Forelimb muscle (tissue), 1 donor: ENCODE measurements around the gene CDH22. TPM values are rescaled to one million over a fixed set of nuclear protein-coding genes. Genes with fewer than 3 reads are reported as not detected.

Source experiments
- DNase-seq: peaks from one replicate; pipeline ENCODE4 v3.0.0-alpha.2; 2013; ENCODE audit warnings: low read depth
- polyA plus RNA-seq: library from polyadenylated mRNA; unstranded; fragments of 120-200 nt; gene quantifications from one replicate; pipeline ENCODE4 v1.2.1, GENCODE V29; 2013; ENCODE audit not compliant: insufficient read length

CDH22 gene
- polyA plus RNA-seq, 1 donor: 0.18 TPM

DNA sequence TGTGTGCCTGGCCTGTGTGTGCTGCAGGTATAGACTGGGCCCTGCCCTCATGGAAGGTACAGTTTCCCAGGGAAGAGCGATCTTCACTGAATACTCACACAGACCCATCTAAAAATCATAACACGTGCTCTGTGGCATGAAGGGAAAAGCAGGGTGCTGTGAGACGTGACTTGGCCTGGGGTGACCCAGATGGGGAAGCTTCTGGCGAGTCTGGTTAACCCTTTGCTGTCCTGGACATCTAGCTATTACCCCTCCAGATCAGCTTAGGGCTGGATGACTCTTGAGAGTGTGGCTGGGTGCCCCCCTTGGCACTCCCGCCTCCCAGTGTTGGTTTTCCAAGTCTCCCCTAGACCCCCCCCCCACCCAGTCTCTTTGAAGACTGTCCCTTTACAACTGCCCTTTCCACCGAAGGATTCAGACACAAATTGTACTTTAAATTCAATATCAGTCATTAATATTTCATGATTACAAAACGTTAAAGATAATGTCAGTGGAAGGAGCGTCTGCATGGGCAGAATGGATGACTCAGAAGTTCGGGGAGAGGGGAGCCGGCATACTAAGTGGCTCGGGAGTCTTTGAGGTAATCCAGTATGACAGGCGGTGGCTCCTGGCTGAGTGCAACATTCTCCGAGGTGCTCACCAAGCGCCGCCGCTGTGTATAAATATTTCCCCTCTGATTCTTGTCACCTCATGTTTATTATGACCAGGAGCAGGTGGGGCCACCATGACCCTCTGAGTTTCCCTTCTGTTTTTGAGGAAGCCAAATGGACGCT lies 112.8 kb downstream of the CDH22 start:
- no peak for DNase-seq

DNA sequence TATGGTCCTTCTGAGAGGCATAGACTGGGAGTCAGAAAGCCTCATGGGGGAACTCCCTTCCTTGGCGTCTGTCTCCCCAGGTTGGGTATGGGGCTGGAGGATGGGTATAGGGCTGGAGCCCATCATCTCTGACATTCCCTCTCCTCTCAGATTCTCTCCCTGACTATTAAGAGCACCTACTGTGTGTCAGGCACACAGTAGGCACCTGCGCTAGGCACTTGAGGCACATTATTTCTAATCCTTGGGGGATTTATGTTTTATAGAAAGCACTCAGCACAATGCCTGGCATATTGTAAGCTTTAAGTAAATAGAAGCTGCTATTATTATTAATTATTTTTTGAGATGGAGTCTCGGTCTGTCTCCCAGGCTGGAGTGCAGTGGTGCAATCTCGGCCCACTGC lies 113.9 kb downstream of the CDH22 start:
- DNase-seq: no peak

DNA sequence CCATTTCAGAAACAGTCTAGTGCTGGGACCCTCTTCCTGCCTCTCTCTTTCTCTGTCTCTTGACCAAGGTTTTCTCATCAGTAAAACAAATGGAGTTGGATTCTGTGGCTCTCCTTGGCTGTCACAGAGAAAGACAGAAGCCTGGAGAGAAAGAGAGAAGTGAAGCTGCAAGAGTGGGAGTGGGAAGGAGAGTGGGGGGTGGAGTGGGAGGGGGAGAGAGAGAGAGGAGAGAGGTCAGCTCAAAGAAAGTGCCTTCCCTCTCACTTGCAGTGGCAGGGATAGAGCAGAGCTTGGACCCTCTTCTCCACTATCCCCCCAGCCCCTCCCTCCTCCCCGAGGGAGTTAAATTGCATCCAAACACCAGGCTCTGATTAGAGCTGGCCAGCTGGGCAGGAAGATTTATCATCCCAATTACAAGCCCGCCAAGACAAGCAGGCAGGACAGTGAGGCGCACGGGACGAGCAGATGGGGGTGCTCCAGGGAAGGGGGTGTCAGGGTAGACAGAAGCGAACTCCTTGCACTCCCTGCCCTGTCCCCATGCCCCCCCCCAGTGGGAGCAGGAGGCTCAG lies 115.8 kb downstream of the CDH22 start:
- no peak for DNase-seq

DNA sequence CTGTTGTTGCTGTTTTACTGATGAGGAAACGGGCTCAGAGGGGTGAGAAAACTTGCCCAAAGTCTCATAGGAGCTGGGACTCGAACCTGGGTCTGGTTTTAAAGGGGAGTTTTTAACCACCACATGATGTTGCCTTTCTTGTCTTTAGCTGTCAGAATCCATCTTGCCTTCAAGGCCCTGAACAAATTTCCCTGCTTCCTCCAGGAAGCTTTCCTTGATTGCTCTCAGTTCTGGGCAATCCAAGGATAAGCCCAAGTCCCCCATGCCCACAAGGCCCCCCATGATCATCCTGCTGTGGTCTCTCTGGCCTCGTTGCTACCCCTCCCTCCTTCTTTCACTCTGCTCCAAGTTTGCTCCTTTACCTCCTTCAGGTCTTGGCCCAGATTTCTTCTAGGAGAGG lies 116.7 kb downstream of the CDH22 start:
- no peak for DNase-seq

GRCh38 chr20:46191168-46191540 lies 117.1 kb downstream of the CDH22 start:
- DNase-seq: no peak

- no peak for DNase-seq
These were observed 117.7 kb downstream of the CDH22 start for GRCh38 chr20:46190478-46191167.

GRCh38 chr20:46188866-46189541 lies 119.3 kb downstream of the CDH22 start:
- DNase-seq: no peak

- no peak for DNase-seq
These were observed 122.1 kb downstream of the CDH22 start for GRCh38 chr20:46186210-46186609.

- DNase-seq: no peak
These were observed 122.9 kb downstream of the CDH22 start for GRCh38 chr20:46185353-46185752.

GRCh38 chr20:46183768-46184167 lies 124.5 kb downstream of the CDH22 start:
- DNase-seq: no peak

DNA sequence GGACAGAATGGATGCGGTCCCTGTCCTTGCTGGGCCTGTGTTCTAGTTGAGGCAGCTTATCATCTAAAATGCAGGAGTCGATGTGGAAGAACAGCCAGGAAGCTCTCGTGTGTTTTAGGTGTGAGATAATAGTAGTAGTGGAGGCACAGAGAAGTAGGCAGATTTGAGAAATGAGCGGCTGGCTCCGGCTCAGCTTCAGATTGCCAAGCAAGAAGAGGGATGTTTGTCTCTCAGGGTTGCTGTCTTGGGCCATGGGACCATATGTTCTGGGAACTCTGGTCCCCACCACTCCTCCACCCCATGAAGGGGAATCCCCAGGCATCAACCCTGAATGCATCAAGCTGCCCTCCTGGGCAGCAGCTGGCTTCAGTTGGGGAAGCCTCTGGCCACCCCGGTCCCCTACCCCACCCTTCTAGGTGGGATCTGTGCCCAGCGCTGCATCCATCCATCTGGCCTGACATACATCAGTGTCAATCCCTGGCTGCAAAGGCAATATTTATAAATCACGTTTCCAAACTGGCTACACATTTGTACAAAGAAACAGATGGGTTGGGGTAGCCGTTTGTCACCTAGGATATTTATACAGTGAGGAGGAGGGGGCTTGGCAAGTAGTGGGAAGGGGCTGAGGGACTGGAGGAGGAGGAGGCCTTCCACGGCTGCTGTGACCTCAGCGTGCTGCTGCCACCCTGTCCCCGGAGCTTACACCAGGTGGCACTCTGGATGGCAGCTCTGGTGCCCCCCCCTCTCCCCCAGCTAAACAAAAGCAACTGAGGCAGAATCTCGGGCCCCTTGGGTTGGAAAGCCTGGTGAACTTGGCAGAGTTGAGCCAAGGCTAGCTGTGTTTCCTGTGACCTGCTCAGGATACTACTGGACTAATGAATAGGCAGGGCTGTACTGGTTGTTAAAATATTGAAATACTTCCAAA lies 125.8 kb downstream of the CDH22 start:
- no peak for DNase-seq

DNA sequence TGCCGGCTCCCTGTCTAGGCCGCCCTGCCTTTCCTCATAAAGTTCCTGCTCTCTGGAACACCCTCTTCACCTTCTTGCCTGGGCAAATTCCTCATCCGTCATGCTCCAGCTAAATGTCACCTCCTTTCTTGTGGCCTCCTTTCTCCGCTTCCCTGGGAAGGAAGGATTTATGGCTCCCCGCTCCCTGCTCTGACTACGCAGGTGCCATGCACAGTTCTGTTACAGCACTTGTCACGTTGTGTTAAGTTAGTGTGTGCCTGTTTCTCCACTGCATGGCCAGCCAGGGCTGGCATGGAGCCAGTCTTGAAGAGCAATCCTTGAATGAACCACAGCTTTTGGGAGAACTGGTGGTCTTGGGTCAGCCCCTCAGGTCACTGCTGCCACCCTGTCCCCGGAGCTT lies 128.4 kb downstream of the CDH22 start:
- no peak for DNase-seq

GRCh38 chr20:46178891-46179290 lies 129.4 kb downstream of the CDH22 start:
- DNase-seq: no peak

DNA sequence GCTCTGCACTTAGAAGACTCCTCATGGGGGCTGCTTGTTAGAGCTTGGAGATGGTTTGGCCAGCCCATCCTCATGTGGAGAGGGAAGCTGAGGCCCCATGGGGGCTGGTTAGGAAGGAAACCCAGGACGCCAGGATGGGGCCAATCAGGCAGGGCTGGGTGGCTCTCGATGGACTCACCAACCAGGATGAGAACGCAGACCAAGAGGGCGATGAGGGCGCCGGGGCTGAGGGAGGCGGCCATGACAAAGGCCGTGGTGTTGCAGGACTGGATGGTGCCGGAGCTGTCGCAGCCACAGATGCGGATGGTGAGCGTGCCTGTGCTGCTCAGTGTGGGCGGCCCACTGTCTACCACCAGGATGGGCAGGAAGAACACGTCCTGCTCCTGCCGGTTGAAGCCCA lies 130.5 kb downstream of the CDH22 start:
- no peak for DNase-seq

DNA sequence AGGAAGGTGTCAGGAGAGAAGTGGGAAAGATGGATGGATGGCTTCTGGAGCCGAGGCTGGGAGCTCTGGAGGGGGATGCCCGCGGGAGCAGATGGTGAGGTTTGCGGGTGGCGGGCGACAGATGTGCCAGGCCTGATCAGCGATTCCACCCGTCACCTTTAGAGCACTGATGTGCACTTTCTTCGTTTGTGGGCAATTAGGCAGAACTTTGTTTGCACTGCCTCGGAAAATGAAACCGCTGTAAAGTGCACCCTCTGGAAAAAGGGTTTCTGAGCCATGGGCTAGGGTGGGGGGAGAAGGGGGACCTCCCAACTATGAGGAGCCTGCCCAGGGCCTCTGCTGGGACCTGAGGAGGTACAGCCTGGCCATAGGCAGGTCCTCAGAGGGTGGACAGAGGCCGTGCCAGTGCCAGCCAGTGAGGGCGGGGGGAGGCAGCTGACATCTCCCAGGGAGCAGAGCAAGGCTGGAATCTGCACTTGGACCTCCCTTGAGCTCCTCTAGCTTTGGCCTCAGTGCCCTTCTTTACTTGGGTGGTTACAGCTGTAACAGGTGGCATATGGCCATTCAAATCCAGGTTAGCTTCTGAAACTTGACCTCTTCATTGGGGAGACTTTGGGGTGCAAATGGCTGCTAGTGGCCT lies 131.4 kb downstream of the CDH22 start:
- no peak for DNase-seq

DNA sequence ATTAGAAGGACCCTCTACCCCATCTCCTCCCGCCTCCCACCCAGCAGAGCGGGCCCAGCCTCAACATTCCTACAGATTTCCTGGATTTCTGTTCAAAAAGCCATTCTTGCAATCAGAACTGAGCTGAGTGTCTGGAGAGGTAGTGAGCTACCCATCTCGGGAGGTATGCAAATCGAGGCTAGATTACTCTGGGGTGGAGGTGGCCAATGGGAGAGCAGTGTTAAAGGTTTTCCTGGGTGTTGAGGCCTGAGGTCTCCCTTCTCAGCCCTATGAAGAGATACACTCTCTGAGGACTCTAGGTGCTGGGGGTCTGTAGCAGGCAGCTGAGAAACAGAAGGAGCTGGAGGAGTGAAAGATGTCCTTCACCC lies 133.2 kb downstream of the CDH22 start:
- no peak for DNase-seq

GRCh38 chr20:46174469-46175126 lies 133.7 kb downstream of the CDH22 start:
- no peak for DNase-seq

DNA sequence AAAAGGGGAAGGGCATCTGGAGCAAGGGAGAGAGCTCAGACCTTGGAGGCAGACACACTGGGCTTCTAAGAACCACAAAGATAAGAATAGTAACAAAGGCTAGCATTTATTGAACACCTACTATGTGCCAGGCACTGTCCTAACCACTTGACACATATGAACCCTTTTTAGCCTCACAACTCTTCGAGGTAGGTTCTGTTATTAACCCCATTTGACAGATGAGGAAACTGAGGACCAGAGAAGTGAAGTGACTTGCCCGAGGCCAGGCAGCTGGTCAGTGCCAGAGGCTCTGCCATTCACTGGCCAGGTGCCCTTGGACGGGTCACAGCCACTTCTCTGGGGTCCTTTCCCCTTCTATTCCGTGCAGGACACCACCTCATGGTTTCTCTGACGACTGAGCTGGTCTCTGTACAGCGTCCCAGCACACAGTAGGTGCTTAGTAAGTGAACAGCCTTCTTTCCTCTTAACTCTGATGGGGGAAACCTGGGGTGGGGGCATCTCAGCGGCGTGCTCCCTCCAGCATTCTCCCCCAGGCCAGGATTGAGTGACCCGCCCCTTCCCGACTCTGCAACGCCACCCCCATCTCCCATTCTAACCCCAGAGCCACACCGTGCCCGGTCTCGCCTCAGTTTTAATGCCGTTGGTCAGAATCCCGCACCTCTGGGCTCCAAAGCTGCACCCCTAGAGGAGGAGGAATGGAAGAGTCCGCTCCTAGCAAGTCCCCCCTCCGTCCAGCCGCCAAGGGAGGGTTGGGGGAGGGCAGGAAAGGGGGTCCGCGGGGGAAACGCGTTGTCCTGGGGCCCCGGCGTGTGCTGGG lies 134.4 kb downstream of the CDH22 start:
- DNase-seq: no peak

DNA sequence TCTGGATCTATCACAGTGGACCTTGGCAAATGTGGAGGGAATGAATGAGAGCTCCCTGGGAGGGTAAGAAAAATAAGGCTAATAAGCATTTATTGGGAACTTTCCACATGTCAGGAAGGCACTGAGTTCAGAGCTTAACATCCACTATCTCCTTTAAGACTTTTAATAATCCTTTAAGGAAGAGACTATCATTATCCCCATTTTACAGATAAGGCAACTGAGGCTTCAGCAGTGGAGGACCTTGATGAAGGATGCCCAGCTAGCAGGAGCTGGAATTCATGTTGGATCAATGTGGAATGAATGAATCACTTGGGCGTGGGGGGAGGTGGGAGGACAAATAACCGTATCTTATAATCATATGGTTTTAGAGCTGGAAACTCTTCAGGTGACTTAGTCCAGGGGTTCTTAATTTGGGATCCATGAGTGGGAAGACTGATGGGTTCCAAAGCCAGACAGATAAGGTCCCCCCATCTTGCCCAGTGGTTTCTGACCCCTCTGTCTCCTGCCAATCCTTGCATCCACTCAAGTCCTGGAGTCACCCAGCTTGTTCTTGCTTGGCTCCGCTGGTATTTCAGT lies 135.2 kb downstream of the CDH22 start:
- no peak for DNase-seq
